Measurements from ENCODE around the gene DAPP1. TPM values are rescaled to one million over a fixed set of nuclear protein-coding genes. Genes with fewer than 3 reads are reported as not detected.

The DAPP1 gene
- total and polyA plus RNA-seq, 8 donors = 1.5 to 11.9 (median 3.2) TPM

GRCh38 chr4:99811117-99811516 lies 5.5 kb upstream of the DAPP1 start:
- ATAC-seq = no peak
- Histone ChIP-seq H3K9me3 (no peaks in the 10 kb centered on the region), H3K27ac (no peak overlapping the region), H3K4me3 (no peak overlapping the region), H3K4me1 (peaks cover 0 to 10% of the 10 kb centered on the region in 2 donors), H3K36me3 (no peaks in the 10 kb centered on the region), H3K27me3 (no peaks in the 10 kb centered on the region)
- TF ChIP-seq CTCF (IDR thresholded peaks at IDR 0.05) = no peak
- intact Hi-C loops (cut with DNase I) = loop anchor here in 1 of 2 donors (10.0 kb wide), 1 partner anchor 134 kb away; the partner anchor contains the start of gene DNAJB14
- DNase-seq = no peak

- DNase-seq (no peak), ATAC-seq (peak; percentile 18)
- Histone ChIP-seq H3K9me3 (no peaks in the 10 kb centered on the region), H3K36me3 (no peaks in the 10 kb centered on the region), H3K27ac (no peak overlapping the region), H3K27me3 (no peaks in the 10 kb centered on the region), H3K4me1 (peaks cover 0 to 17% of the 10 kb centered on the region in 2 donors), H3K4me3 (no peak overlapping the region)
- intact Hi-C loops (cut with DNase I) = loop anchor here in 1 of 2 donors (10.0 kb wide), 1 partner anchor 133 kb away; the partner anchor contains the start of gene DNAJB14
- TF ChIP-seq CTCF (IDR thresholded peaks at IDR 0.05) = peak; percentile 28 to 54
These were observed 4.8 kb upstream of the DAPP1 start for GRCh38 chr4:99811850-99812249.

- TF ChIP-seq CTCF (IDR thresholded peaks at IDR 0.05) = no peak
- H3K9me3 ChIP-seq = no peaks in the 10 kb centered on the region
- no peak overlapping the region for H3K4me3 ChIP-seq
- no peaks in the 10 kb centered on the region for H3K27me3 ChIP-seq
- DNase-seq (peak in 3 of 4 donors; percentile 16 to 69 (median 61)), ATAC-seq (peak; percentile 90)
- peak overlapping the region; percentile 45 to 84 for H3K27ac ChIP-seq
- intact Hi-C loops (cut with DNase I) = loop anchor here in 1 of 2 donors (10.0 kb wide), 1 partner anchor 129 kb away; the partner anchor contains the start of gene DNAJB14
- peaks cover 0 to 40% of the 10 kb centered on the region in 2 donors for H3K4me1 ChIP-seq
- H3K36me3 ChIP-seq = no peaks in the 10 kb centered on the region
These were observed 1.0 kb upstream of the DAPP1 start for GRCh38 chr4:99815597-99816011.

GRCh38 chr4:99817309-99817890 lies 773 bp downstream of the DAPP1 start:
- Histone ChIP-seq H3K4me3 (peak overlapping the region in 1 of 2 donors; percentile 49), H3K36me3 (no peaks in the 10 kb centered on the region), H3K4me1 (peaks cover 0 to 56% of the 10 kb centered on the region in 2 donors), H3K9me3 (no peaks in the 10 kb centered on the region), H3K27me3 (no peaks in the 10 kb centered on the region), H3K27ac (peak overlapping the region; percentile 37 to 84)
- no peak for TF ChIP-seq CTCF (IDR thresholded peaks at IDR 0.05)
- intact Hi-C loops (cut with DNase I) = loop anchor here in 1 of 2 donors (10.0 kb wide), 1 partner anchor 127 kb away; the partner anchor contains the start of gene DNAJB14
- DNase-seq = no peak
- peak; percentile 12 for ATAC-seq

- Histone ChIP-seq H3K9me3 (no peaks in the 10 kb centered on the region), H3K27ac (peak overlapping the region in 1 of 2 donors; percentile 84), H3K4me1 (peaks cover 0 to 64% of the 10 kb centered on the region in 2 donors), H3K4me3 (peak overlapping the region in 1 of 2 donors; percentile 49), H3K36me3 (no peaks in the 10 kb centered on the region), H3K27me3 (no peaks in the 10 kb centered on the region)
- ATAC-seq (no peak), DNase-seq (no peak)
- intact Hi-C loops (cut with DNase I) = loop anchor here in 1 of 2 donors (10.0 kb wide), 1 partner anchor 126 kb away; the partner anchor contains the start of gene DNAJB14
- no peak for TF ChIP-seq CTCF (IDR thresholded peaks at IDR 0.05)
These were observed 2.0 kb downstream of the DAPP1 start for GRCh38 chr4:99818661-99819060.

Data from left lung (tissue), 10 donors.